NCI-H345 treated with DMSO at 0.1 percent for 48 hours (cell line): ENCODE results near the gene RNF215.
A peak's percentile ranks its signal among the peaks of the same experiment; 100 is the strongest.

Experiments used
- DNase-seq: peaks from one replicate; lab custom pipeline; 2025; ENCODE audit not compliant: unreplicated experiment; lab: John Stamatoyannopoulos, UW

RNF215 gene

GRCh38 chr22:30397656-30398635, 10.7 kb upstream of the RNF215 start:
- no peak for DNase-seq

DNA sequence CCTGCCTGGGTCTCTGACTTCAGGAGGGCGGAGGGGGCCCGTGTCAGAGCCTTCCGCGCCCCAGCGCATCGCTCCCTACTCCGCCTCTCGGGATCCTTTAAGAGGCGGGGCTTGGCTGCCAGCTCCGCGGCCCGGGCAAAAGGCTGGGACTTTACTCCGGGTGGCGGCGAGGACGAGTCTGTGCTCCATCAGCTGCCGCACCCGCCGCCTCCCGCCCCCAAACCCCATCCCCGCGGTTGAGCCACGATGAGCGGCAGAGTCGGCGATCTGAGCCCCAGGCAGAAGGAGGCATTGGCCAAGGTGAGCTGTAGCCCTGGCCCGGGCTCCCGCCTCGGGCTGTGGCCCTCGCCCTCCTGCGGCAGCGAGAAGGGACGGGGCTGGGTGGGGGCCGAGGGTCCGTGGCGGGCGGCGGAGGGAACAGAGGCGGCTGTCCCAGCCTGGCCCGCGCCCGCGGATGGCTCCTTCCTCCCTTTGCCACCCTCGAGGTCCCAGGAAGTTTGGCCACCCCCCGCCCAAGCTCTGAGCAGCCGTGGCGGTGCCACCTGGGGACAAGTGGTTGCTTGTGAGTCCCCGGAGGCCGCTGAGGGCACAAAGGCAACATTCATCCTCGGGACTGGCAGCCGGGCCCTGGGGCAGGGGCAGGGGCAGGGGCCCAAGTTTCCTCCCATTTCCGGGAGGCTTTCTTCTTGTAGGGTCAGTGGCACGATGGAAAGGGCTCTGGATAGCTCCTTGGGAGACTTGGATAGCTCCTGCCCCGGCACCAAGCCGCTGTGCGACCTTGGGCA, 9.9 kb upstream of the RNF215 start, which contains the start of gene SEC14L2:
Gene SEC14L2, plus strand, starts transcription at position 148 of the 785 bp plus-strand sequence. Its CDS starts 99 bp downstream, at position 247.
- DNase-seq: peak; percentile 38

DNA sequence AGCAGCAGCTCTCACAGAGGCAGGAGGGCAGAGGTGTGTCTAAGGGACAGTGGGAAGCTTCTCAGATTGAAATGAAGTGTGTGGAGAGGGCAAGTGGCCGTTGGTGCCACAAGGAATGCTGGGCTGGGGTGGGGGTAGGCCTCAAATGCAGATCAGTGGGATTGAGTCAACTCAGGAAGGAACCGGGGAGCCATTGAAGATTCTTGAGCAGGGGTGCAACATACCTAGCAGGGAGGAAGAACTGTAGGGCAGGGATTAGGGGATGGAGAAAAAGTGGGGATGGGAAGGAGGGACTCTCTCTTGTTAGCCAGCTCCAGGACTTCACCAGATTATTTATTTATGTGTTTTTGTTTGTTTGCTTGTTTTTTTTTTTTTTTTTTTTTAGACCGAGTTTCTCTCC, 6.7 kb upstream of the RNF215 start:
- no peak for DNase-seq

- no peak for DNase-seq
Measured at GRCh38 chr22:30393322-30393680, 6.1 kb upstream of the RNF215 start.

- no peak for DNase-seq
Measured at GRCh38 chr22:30392661-30393321, 5.6 kb upstream of the RNF215 start.

GRCh38 chr22:30390974-30391691, 3.9 kb upstream of the RNF215 start:
- DNase-seq: no peak

- DNase-seq: no peak
Measured at GRCh38 chr22:30386608-30386959, 627 bp downstream of the RNF215 start.

- DNase-seq: no peak
Measured at GRCh38 chr22:30385942-30386341, 1.3 kb downstream of the RNF215 start.

DNA sequence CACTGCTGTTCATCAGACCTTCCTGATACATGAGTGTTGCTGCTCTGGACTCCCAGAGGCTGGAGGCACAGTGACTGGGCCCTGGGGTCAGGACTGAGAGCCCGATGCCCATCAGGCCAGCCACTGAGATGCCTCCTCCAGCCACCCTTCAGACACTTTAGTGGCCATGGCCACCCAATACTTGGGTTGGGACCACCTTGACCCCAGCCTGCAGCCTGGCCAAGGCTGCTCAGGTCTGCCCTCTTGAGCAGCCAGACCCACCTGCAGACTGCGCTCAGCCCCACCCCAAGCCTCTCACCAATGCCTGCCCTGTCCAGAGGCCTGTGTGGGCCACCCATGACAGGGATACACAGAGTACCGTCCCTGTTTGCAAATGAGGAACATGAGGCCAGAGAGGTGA, 4.2 kb downstream of the RNF215 start:
- no peak for DNase-seq

GRCh38 chr22:30382340-30382739, 4.9 kb downstream of the RNF215 start:
- no peak for DNase-seq

DNA sequence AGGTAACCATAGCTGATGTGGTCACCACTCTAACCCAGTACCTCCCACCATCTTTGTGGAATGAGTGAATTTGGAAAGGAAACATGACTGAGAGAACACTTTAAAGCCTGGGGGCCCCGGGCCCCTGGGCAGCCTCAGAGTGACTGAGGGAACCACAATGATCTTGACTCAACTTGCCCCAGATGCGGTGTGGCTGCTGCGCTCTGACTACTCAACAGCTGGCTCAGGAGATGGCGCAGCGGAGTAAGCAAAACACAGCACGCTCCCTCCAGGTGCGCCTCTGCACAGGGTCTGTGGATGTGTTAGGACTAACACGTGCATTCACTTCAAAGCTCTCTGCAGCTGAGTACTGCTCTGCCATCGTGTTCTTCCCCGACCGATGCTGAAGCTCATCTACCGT, 5.9 kb downstream of the RNF215 start:
- DNase-seq: no peak

GRCh38 chr22:30380011-30380410, 7.2 kb downstream of the RNF215 start:
- DNase-seq: no peak

- DNase-seq: no peak
Measured at GRCh38 chr22:30375312-30375849, 11.8 kb downstream of the RNF215 start.

DNA sequence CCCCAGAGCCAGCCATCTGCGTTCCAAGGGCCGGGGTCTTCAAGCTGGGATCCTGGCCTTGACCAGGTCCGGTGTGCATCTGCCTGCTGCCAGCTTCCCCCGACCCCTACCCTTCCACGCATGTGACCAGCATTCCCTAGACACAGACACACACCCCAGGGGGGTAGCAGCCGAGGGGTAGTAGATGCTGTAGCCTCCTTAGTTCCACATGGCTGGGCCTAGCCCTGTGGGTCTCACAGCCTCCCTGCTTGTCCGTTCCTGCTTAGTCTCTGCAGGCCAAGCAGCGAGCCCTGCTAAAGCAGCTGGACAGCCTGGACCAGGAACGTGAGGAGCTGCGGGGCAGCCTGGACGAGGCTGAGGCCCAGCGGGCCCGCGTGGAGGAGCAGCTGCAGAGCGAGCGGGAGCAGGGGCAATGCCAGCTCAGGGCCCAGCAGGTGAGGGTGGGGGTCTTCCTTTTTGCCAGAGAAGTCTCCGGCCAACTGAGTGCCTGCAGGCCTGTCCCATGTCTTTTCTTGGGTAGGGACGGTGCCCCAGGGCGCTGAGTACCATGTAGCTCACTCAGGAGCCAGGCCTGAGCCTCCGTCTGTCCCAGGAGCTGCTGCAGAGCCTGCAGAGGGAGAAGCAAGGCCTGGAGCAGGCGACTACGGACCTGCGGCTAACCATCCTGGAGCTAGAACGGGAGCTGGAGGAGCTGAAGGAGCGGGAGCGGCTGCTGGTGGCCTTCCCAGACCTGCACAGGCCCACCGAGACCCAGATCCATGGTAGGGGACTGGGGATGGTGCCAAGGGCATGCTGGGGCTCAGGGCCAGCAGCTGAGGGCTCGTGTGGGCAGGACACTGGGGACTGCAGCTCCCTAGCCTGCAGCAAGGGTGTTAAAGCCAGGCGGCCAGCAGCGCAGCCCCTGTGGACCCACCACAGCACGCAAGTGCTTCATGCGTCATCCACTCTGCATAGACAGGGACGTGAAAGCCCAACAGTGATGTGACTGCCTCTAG, 13.6 kb downstream of the RNF215 start:
- no peak for DNase-seq

DNA sequence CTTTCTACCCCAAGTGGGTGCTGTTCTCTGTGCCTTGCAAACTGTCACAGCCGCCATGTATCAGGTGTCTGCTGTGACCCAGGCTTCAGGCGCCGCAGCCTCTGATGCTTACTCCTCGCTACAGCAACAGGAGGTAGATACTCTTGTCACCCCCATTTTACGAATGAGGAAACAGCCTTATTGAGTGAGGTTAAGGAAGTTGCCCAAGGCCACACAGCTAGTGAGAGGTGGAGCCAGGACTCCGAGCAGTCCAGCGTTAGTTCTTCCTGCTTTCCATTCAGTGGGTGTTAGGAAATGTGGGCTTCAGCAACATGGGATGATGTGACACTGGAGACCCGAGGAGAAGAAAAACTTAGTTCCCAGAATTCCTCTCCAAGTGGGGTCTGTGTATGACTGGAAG, 14.3 kb downstream of the RNF215 start:
- no peak for DNase-seq

- no peak for DNase-seq
Measured at GRCh38 chr22:30371981-30372380, 15.2 kb downstream of the RNF215 start.

GRCh38 chr22:30371321-30371720, 15.9 kb downstream of the RNF215 start:
- no peak for DNase-seq

DNA sequence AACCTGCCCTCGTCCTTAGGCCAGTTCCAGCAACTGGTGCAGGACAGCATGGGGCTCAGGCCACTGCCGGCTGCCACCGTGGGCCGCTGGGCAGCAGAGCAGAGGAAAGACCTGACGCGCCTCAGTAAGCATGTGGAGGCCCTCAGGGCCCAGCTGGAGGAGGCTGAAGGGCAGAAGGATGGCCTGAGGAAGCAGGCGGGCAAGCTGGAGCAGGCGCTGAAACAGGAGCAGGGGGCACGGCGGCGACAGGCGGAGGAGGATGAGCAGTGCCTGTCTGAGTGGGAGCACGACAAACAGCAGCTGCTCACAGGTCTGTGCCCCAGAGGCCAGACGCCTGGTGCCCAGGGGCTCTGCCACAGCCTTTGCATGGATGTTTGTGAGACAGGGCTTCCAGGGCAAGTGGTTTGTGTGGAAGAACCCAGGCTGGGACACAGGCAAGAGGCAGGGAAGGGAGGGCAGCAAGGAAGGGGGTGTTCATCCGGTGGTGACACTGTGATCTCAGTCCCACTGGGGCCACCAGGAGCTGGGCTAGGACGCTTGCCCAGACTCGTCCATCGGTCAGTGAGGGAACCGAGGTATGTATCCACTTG, 16.5 kb downstream of the RNF215 start:
- no peak for DNase-seq

- no peak for DNase-seq
Measured at GRCh38 chr22:30368420-30368819, 18.8 kb downstream of the RNF215 start.
